NCI-H1092 treated with DMSO at 0.1 percent for 48 hours (cell line): ENCODE measurements around the gene PCNX1.

ENCODE experiments used
- DNase-seq: peaks from one replicate; lab custom pipeline; 2025; lab: John Stamatoyannopoulos, UW

The PCNX1 gene

GRCh38 chr14:70889555-70889954, 17.7 kb upstream of the PCNX1 start:
- DNase-seq = no peak

- no peak for DNase-seq
Measured at GRCh38 chr14:70890826-70891659, 16.2 kb upstream of the PCNX1 start.

GRCh38 chr14:70891737-70892136, 15.5 kb upstream of the PCNX1 start:
- DNase-seq = no peak

- DNase-seq = no peak
Measured at GRCh38 chr14:70893062-70893845, 14.0 kb upstream of the PCNX1 start.

- DNase-seq = no peak
Measured at GRCh38 chr14:70893858-70894291, 13.4 kb upstream of the PCNX1 start.

- no peak for DNase-seq
Measured at GRCh38 chr14:70894868-70895267, 12.4 kb upstream of the PCNX1 start.

GRCh38 chr14:70896317-70896716, 10.9 kb upstream of the PCNX1 start:
- DNase-seq = no peak

- no peak for DNase-seq
Measured at GRCh38 chr14:70896981-70897380, 10.3 kb upstream of the PCNX1 start.

- DNase-seq = no peak
Measured at GRCh38 chr14:70897464-70897863, 9.8 kb upstream of the PCNX1 start.

GRCh38 chr14:70898111-70898745, 9.0 kb upstream of the PCNX1 start:
- DNase-seq = no peak

- no peak for DNase-seq
Measured at GRCh38 chr14:70901269-70901668, 6.0 kb upstream of the PCNX1 start.

- no peak for DNase-seq
Measured at GRCh38 chr14:70902184-70902583, 5.1 kb upstream of the PCNX1 start.

- DNase-seq = no peak
Measured at GRCh38 chr14:70904373-70904772, 2.9 kb upstream of the PCNX1 start.

- DNase-seq = no peak
Measured at GRCh38 chr14:70905301-70905700, 2.0 kb upstream of the PCNX1 start.

- DNase-seq = no peak
Measured at GRCh38 chr14:70906793-70907175, 475 bp upstream of the PCNX1 start.

- peak; percentile 64 for DNase-seq
Measured at GRCh38 chr14:70907996-70908934, 1.0 kb downstream of the PCNX1 start.

GRCh38 chr14:70908935-70909641, 1.8 kb downstream of the PCNX1 start:
- DNase-seq = no peak

- no peak for DNase-seq
Measured at GRCh38 chr14:70909733-70910614, 2.7 kb downstream of the PCNX1 start.

GRCh38 chr14:70915415-70915814, 8.2 kb downstream of the PCNX1 start:
- no peak for DNase-seq

GRCh38 chr14:70916300-70916699, 9.0 kb downstream of the PCNX1 start:
- DNase-seq = no peak
